Measurements from ENCODE around the gene VEGFB. TPM values are rescaled to one million over a fixed set of nuclear protein-coding genes. Genes with fewer than 3 reads are reported as not detected.

Gene VEGFB
- total RNA-seq, 2 donors from 2014 or later = 58.9 to 78.4 TPM

- no peaks in the 10 kb centered on the region for H3K36me3 Mint-ChIP-seq (ENCODE audit: low read depth)
- WGBS, 2 experiments (ENCODE audit: insufficient coverage in 1 of 2, insufficient read length in 1 of 2) = 8 to 17% methylated on average over 3 to 8 of the region's 8 CpGs
- peak overlapping the region; percentile 81 for H3K27ac Mint-ChIP-seq
- H3K4me1 Mint-ChIP-seq = peaks cover 13% of the 10 kb centered on the region
- peak overlapping the region; percentile 72 for H3K4me3 Mint-ChIP-seq
- Histone ChIP-seq H3K4me1 (ENCODE audit: control insufficient read depth, insufficient read depth, low read length) (peaks cover 4% of the 10 kb centered on the region), H3K27ac (ENCODE audit: low read depth, low read length) (no peak overlapping the region), H3K9me3 (ENCODE audit: control insufficient read depth, low read length) (no peaks in the 10 kb centered on the region), H3K36me3 (ENCODE audit: control insufficient read depth, insufficient read depth, low read length) (no peaks in the 10 kb centered on the region), H3K27me3 (ENCODE audit: control insufficient read depth, insufficient read depth, low read length, poor library complexity, severe bottlenecking) (no peaks in the 10 kb centered on the region), H3K4me3 (ENCODE audit: low read length) (peak overlapping the region; percentile 85), H3K9ac (ENCODE audit: extremely low read depth, low read length, poor library complexity, severe bottlenecking) (peak overlapping the region; percentile 49)
- H3K27me3 Mint-ChIP-seq (ENCODE audit: insufficient read depth) = peaks cover 6% of the 10 kb centered on the region
- no peaks in the 10 kb centered on the region for H3K9me3 Mint-ChIP-seq
- TF ChIP-seq CTCF (conservative IDR thresholded peaks at IDR 0.05) = no peak
- no peak for DNase-seq
Measured at GRCh38 chr11:64230985-64231365, 3.4 kb upstream of the VEGFB start.

GRCh38 chr11:64231546-64231945 lies 2.8 kb upstream of the VEGFB start:
- peak overlapping the region; percentile 72 for H3K4me3 Mint-ChIP-seq
- no peaks in the 10 kb centered on the region for H3K36me3 Mint-ChIP-seq (ENCODE audit: low read depth)
- DNase-seq = no peak
- Histone ChIP-seq H3K9ac (ENCODE audit: extremely low read depth, low read length, poor library complexity, severe bottlenecking) (no peak overlapping the region), H3K9me3 (ENCODE audit: control insufficient read depth, low read length) (no peaks in the 10 kb centered on the region), H3K4me1 (ENCODE audit: control insufficient read depth, insufficient read depth, low read length) (peaks cover 4% of the 10 kb centered on the region), H3K36me3 (ENCODE audit: control insufficient read depth, insufficient read depth, low read length) (no peaks in the 10 kb centered on the region), H3K27me3 (ENCODE audit: control insufficient read depth, insufficient read depth, low read length, poor library complexity, severe bottlenecking) (no peaks in the 10 kb centered on the region), H3K27ac (ENCODE audit: low read depth, low read length) (no peak overlapping the region), H3K4me3 (ENCODE audit: low read length) (peak overlapping the region; percentile 85)
- H3K9me3 Mint-ChIP-seq = no peaks in the 10 kb centered on the region
- H3K27me3 Mint-ChIP-seq (ENCODE audit: insufficient read depth) = peaks cover 6% of the 10 kb centered on the region
- peaks cover 13% of the 10 kb centered on the region for H3K4me1 Mint-ChIP-seq
- WGBS, 2 experiments (ENCODE audit: insufficient coverage in 1 of 2, insufficient read length in 1 of 2) = 92 to 94% methylated on average over 7 of the region's 7 CpGs
- no peak overlapping the region for H3K27ac Mint-ChIP-seq
- no peak for TF ChIP-seq CTCF (conservative IDR thresholded peaks at IDR 0.05)

GRCh38 chr11:64232182-64232966 lies 2.0 kb upstream of the VEGFB start:
- Histone ChIP-seq H3K27ac (ENCODE audit: low read depth, low read length) (no peak overlapping the region), H3K9ac (ENCODE audit: extremely low read depth, low read length, poor library complexity, severe bottlenecking) (no peak overlapping the region), H3K27me3 (ENCODE audit: control insufficient read depth, insufficient read depth, low read length, poor library complexity, severe bottlenecking) (no peaks in the 10 kb centered on the region), H3K36me3 (ENCODE audit: control insufficient read depth, insufficient read depth, low read length) (peaks cover 3% of the 10 kb centered on the region), H3K9me3 (ENCODE audit: control insufficient read depth, low read length) (no peaks in the 10 kb centered on the region), H3K4me1 (ENCODE audit: control insufficient read depth, insufficient read depth, low read length) (no peaks in the 10 kb centered on the region), H3K4me3 (ENCODE audit: low read length) (no peak overlapping the region)
- WGBS, 2 experiments (ENCODE audit: insufficient coverage in 1 of 2, insufficient read length in 1 of 2) = 88 to 92% methylated on average over 5 to 15 of the region's 15 CpGs
- DNase-seq = no peak
- peak overlapping the region; percentile 72 for H3K4me3 Mint-ChIP-seq
- no peaks in the 10 kb centered on the region for H3K36me3 Mint-ChIP-seq (ENCODE audit: low read depth)
- H3K4me1 Mint-ChIP-seq = peaks cover 10% of the 10 kb centered on the region
- H3K27ac Mint-ChIP-seq = no peak overlapping the region
- no peak for TF ChIP-seq CTCF (conservative IDR thresholded peaks at IDR 0.05)
- H3K27me3 Mint-ChIP-seq (ENCODE audit: insufficient read depth) = peaks cover 6% of the 10 kb centered on the region
- no peaks in the 10 kb centered on the region for H3K9me3 Mint-ChIP-seq

Measured in endodermal cell (in vitro differentiated cells).